GM18867 (cell line): ENCODE measurements around the gene RAPGEF2.
"Not testable (repeated sequence)": the region's sequence is repeated elsewhere in the genome, so short reads cannot be mapped to it uniquely, and the experiment has no call there.

Experiments used
- ATAC-seq: cut with Tn5 transposase; IDR thresholded peaks from one replicate; pipeline ENCODE4 v1.9.1; 2021; ENCODE audit warnings: mild to moderate bottlenecking, moderate library complexity; ENCODE audit not compliant: unreplicated experiment

Gene RAPGEF2

DNA sequence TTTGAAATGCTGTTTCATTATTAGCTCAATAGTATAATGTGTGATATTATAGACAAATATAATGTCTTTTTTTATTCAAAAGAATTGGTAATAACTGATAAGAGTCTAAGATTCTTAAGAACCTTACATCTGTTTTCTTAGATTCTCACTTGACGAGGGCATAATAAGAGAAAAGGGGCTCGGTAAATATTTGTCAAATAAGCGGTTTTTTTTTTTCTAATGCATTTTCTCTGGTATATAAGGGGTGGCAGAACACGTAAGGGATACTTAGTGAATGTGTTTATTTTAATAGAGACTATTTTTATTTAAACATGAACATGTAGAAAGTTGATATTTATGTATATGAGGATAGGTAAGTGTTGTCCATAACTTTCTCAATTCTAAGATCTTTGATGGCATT, 200.6 kb downstream of the RAPGEF2 start:
- no peak for ATAC-seq

DNA sequence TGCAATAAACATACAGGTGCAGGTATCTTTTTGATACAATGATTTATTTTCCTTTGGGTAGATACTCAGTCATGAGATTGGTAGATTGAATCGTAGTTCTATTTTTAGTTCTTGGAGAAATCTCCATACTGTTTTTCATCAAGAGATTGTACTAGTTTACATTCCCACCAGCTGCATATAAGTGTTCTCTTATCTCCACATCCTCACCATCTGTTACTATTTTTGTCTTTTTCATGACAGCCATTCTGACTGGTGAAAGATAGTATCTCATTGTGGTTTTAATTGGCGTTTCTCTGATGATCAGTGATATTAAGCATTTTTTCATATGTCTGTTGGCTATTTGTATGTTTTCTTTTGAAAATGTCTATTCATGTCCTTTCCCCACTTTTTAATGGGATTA, 202.2 kb downstream of the RAPGEF2 start:
- ATAC-seq = no peak

DNA sequence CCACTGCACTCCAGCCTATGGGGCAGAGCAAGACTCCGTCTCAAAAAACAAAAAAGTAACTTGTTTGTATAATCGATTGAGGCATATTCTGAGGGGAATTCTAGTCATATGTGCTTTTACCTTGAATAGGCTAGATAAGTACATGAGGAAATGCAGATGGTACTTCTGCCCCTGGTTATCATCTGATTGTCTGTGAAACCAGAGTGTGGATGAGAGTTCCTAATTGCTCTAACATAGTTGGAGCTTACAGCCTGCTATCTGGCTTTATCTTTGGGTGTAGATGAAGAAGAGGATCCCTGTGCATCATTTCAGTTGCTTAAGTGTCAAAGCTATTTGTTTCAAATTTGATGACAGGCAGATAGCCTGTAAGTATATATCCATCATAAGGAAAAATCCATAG, 205.1 kb downstream of the RAPGEF2 start:
- no peak for ATAC-seq

DNA sequence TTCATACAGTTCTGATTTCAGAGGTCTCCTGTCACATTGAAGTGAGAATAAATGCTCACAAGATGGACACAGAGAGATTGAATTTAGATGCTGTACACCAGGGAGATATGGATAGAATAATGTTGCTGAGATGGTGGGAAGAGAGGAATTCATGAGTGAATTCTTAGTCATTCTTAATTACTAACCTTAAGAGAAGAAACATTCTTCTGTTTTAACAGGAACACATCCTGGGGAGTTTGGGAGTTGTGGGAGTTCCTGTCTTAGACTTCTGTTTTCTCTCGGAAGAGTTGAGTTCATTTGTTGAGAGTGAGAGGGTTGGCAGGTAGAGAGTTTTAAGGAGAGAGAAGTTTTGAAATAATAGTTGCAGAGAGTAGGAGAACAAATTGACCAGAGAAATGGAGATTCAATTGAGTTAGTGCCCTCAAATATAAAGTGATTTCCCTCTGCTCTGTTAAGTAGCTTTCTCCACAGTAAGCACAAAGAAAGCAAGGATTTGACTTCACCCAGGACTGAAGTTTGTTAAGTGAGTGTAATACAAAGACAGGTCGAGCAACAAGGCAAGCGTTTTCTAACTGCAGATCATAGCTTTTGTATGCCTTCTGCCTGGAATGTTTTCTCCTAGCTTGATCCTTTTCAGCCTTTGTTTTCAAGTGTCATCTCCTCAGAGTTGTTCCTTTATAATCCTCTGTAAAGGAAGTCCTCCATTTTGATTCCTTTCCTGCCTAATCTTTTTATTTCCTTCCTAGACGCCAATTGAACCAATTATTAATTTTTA, 205.9 kb downstream of the RAPGEF2 start:
- no peak for ATAC-seq

DNA sequence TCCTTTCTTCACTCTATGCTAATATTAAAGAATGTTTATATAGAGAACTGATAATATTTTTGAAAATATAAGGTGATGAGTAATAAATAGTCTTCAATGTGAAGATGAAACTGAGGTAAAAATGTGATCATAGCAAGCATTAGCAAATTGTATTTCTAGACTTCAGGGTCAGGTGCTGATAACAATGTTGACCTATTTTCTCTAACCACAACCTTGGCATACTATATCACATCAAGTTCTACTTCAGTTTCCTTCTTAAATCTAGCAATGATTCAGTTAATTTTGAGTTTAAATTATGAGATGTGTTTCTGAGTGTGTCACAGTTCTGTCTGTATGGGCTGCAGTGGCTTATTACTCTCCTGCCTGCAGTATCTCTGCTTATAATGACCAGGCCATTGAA, 209.4 kb downstream of the RAPGEF2 start:
- no peak for ATAC-seq

DNA sequence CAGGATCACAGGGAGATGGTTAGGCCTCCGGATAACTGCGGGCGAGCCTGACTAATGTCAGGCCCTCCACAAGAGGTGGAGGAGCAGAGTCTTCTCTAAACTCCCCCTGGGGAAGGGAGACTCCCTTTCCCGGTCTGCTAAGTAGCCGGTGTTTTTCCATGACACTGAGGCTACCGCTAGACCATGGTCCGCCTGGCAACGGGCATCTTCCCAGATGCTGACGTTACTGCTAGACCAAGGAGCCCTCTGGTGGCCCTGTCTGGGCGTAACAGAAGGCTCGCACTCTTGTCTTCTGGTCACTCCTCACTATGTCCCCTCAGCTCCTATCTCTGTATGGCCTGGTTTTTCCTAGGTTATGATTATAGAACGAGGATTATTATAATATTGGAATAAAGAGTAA, 213.0 kb downstream of the RAPGEF2 start:
- ATAC-seq = not testable (repeated sequence)

DNA sequence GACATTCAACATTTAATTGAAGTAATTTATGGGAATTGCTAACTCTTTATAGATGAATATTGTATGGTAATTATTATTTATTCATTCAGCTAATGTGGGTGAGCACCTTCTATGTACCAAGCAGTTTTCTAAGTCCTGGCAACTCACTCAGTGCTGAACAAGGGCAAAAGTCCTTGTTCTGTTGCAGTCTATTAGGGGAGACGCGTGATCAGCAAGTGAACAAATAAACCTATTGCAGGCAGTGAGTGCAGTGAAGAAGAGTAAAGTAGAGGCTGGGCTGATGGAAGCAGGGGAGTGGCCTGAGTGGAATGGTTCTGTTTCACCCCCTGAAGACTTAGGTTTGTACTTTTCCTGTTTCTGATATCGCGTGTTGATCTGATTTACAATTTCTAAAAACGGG, 214.3 kb downstream of the RAPGEF2 start:
- ATAC-seq = no peak

DNA sequence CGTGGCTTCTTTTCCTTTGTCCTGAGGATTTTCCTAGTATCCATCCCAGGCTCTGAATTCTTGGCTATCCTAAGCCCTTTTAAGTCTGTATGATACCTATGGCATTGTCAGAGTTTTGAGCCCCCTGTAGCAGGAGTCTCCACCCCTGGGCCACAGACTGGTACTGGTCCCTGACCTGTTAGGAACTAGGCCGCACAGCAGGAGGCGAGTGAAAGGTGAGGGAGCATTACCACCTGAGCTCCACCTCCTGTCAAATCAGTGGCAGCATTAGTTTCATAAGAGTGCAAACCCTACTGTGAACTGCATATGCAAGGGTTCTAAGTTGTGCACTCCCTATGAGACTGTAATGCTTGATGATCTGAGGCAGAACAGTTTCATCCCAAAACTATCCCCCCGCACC, 216.1 kb downstream of the RAPGEF2 start:
- ATAC-seq = no peak

DNA sequence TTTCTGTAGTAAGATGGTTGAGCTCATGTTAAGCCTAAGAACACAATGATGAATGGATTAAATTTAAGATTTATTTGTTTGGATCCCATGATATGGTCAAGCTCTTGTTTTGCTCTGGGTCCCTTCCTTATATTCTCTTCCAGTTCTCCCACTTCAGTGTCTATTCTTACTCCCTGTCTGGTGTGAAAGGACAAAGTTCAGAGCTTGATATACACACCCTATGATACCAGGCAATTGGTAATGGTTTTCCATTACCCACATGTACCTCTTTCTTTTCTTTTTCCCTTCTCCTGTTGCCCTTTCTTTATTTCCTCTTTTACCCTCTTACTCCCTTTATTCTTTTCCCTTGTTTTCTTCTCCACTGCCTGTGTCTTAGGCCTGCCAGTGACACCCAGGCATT, 223.6 kb downstream of the RAPGEF2 start:
- no peak for ATAC-seq

DNA sequence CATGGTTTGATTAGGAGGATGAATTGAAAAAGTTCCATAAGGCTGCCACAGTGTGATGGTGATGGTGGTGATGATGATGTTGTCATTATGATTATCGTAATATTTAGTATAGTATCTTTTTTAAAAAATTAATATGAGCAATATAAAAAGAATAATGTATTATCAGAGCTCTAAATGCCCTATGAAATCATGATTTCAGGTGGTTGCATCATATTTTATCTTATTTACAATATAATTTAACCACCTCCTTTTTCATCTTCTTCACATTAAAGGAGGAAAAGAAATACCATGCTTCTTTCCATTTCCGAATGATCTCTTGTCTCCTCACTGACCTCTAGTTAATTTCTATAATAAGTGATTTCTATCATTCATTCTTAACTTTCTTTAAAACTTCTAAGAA, 225.9 kb downstream of the RAPGEF2 start:
- ATAC-seq = no peak

DNA sequence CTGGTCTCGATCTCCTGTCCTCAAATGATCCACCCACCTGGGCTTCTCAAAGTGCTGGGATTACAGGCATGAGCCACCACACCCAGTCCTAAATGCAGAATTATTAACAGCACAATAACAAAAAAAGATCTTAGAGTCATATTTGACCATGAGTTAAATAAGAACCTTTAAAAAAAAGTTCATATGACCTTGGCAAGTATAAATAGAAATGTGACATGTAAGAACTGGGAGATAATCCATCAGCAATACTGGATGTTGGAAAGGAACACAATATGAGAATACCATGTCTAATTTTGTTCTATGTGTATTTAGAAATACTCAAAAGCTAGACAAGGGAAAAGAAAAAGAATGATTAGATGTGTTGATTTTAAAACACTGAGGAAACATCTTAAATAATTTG, 231.6 kb downstream of the RAPGEF2 start:
- ATAC-seq = no peak

DNA sequence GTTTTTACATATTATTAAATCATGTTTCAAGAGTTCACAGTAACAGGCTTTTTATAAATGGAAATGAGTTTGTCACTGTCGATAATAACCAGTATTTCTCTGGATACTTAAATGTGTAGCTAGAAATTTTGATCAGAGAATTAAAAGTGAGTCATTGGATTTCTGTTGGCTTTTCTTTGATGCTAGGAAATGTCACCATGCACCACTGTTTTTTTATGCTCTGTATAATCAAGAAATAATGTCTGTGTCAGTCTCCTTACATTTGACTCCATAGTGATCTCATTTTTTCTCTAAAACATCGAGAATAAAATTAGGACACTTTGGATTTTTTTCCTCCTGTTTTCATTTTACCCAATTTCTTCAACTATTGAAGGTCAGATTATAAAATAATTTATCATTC, 234.2 kb downstream of the RAPGEF2 start:
- ATAC-seq = no peak

DNA sequence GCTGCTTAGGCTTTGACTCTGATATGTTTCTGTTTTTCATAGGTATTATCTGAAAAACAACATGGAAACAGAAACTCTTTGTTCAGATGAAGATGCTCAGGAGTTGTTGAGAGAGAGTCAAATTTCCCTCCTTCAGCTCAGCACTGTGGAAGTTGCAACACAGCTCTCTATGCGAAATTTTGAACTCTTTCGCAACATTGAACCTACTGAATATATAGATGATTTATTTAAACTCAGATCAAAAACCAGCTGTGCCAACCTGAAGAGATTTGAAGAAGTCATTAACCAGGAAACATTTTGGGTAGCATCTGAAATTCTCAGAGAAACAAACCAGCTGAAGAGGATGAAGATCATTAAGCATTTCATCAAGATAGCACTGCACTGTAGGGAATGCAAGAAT, 238.6 kb downstream of the RAPGEF2 start:
- no peak for ATAC-seq

DNA sequence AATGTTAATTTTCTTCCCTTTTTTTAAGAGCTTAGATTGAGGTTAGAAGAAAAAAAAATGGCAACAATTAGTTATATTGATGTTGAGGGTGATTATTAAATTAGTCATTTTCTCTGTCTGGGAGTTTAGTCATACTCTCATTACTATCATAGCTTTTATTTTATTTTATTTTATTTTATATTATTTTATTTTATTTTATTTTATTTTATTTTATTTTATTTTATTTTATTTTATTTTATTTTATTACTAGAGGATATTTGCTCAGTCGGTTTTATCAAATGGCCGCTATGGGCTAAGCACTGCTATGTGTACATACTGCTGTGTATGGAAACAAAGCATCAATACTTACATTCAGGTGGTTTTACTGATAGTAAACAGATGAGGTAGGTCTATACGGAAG, 239.5 kb downstream of the RAPGEF2 start:
- no peak for ATAC-seq

DNA sequence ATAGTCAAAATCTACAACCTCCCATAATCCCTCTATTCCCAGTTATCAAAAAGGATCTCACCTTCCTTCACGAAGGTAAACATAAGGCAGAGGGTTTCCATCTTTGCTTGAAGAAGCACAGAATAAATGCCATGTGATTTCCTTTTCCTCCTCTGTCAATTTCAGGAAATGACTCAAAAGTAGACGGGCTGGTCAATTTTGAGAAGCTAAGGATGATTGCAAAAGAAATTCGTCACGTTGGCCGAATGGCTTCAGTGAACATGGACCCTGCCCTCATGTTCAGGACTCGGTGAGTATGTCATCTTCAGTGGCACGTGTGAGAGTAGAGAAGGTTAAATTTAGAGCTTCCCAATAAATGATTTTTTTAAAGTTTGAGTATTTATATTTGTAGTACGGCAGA, 240.2 kb downstream of the RAPGEF2 start:
- ATAC-seq = no peak

DNA sequence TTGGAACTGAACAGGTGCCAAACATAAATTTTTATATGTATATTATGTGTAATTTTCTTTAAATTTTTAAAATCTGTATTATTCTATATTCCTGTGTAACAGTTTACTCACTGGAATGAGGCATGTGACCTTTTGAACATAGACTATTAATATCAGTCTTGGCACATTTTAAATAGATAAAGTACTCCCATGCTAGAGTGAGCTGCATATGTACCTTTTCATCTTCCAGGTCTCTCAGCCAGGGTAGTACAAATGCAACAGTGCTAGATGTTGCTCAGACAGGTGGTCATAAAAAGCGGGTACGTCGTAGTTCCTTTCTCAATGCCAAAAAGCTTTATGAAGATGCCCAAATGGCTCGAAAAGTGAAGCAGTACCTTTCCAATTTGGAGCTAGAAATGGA, 242.0 kb downstream of the RAPGEF2 start:
- ATAC-seq = no peak

DNA sequence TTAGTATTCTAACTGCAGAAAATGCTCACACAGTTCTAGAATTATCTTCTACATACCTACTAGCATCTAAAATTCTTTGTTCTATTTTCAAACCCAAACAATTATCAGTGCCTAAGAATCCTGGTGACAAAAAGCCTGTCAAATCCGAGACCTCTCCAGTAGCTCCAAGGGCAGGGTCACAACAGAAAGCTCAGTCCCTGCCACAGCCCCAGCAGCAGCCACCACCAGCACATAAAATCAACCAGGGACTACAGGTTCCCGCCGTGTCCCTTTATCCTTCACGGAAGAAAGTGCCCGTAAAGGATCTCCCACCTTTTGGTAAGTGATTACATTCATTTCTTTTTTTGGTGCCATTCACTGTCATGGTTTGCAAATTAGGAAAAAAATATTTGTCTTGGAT, 243.8 kb downstream of the RAPGEF2 start:
- no peak for ATAC-seq

DNA sequence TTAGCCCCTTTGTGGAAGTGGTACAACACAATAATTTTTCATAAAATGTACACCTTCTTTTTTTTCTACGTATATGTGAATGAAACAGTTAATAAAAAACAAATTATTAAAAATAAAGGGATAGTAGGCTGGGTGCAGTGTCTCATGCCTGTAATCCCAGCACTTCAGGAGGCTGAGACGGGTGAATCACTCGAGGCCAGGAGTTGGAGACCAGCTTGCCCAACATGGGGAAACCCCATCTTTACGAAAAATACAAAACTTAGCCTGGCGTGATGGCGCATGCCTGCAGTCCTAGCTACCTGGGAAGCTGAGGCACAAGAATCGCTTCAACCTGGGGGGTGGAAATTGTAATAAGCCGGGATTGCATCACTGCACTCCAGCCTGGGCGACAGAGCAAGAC, 244.9 kb downstream of the RAPGEF2 start:
- ATAC-seq = no peak

DNA sequence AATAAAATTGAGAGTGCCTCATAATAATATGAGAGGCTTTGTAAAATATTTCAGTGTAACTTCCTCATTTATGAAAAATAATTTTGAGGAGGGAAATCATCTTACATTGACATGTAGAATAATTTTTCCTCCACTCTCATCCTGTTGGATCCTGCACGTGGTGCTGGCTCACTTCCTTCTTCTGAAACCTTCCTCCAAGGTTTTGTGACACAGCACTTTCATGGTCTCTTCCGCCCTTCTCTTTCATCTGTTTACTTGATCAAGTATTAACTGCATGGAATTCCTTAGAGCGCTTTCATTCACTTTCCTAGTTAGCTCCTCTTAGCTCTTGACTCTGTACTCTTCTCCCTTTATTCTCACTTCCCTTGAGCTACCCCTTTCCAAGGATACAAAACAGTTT, 246.5 kb downstream of the RAPGEF2 start:
- no peak for ATAC-seq

DNA sequence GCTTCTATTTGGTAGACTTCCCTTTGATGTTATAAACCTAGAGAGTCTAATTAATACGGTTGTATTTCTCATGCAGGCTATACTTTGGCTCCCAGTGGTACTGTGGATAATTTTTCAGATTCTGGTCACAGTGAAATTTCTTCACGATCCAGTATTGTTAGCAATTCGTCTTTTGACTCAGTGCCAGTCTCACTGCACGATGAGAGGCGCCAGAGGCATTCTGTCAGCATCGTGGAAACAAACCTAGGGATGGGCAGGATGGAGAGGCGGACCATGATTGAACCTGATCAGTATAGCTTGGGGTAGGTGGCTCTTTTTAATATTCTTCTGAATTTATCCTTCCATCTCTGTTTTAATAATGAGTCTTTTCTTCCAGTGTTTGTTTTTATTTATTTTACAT, 249.7 kb downstream of the RAPGEF2 start:
- ATAC-seq = no peak

DNA sequence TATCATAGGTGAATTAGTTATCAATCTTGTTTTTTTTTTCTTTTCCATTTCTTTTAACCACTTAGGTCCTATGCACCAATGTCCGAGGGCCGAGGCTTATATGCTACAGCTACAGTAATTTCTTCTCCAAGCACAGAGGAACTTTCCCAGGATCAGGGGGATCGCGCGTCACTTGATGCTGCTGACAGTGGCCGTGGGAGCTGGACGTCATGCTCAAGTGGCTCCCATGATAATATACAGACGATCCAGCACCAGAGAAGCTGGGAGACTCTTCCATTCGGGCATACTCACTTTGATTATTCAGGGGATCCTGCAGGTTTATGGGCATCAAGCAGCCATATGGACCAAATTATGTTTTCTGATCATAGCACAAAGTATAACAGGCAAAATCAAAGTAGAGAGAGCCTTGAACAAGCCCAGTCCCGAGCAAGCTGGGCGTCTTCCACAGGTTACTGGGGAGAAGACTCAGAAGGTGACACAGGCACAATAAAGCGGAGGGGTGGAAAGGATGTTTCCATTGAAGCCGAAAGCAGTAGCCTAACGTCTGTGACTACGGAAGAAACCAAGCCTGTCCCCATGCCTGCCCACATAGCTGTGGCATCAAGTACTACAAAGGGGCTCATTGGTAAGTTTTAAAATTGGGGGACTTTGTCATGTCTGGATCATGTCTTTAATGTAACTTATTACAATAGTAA, 250.7 kb downstream of the RAPGEF2 start:
- ATAC-seq = no peak

DNA sequence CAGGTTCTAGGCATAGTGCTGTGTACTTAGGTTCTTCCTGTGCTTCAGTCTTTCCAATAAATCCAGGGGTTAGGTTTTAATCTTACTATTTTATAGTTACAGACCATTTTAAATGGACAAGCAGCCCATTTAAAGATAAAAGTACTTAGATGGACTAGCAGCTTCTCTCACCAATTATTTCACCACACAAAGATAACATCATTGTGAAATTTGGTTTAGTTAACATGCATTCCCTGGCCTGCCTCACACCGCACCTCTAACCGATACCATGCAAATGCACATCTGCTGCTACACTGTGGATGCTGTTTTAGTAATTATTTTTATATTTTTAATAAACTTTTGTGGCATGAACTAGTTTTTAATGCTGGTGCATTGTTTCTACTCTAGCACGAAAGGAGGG, 252.6 kb downstream of the RAPGEF2 start:
- ATAC-seq = no peak

DNA sequence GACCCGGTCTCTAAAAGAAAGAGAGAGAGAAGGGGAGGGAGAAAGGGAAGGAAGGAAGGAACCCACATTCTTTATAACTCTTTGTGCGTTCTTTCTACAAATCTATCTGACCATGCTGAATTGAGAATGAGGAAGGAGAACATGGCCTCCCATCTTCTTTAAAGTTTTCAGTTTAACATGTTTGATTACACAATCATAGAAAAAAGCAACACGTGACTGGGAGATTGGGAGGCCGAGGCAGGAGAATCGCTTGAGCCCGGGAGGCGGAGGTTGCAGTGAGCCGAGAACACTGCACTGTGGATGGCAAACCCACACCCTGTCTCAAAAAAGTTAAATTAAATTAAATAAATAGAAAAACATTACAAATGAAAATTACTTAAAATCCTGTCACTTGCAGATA, 254.5 kb downstream of the RAPGEF2 start:
- ATAC-seq = no peak
